ENCODE results near the gene SMIM35. TPM values are rescaled to one million over a fixed set of nuclear protein-coding genes. Genes with fewer than 3 reads are reported as not detected.

SMIM35 gene
- total and polyA plus RNA-seq, 4 donors, result 0.06 to 0.17 (median 0.11) TPM

DNA sequence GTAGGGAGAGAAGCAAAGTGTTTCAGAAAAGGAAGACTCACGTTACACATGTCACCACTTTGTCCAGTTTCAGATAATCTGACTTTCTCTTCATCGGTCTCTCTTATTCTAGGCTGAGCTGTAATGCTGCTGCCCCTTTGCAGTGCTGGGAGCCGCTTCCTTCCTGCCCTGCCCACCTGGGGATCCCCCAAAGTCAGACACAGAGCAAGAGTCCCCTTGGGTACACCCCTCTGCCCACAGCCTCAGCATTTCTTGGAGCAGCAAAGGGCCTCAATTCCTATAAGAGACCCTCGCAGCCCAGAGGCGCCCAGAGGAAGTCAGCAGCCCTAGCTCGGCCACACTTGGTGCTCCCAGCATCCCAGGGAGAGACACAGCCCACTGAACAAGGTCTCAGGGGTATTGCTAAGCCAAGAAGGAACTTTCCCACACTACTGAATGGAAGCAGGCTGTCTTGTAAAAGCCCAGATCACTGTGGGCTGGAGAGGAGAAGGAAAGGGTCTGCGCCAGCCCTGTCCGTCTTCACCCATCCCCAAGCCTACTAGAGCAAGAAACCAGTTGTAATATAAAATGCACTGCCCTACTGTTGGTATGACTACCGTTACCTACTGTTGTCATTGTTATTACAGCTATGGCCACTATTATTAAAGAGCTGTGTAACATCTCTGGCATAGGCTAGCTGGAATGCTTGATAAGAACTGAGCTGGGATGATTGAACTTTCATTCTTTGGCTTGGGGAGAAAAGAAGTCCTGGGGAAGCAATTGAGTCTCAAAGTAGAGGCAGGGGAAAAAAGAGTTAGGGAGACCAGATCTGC, 31.2 kb upstream of the SMIM35 start:
- peak overlapping the region in 1 of 2 donors; percentile 12 for H3K9ac ChIP-seq (ENCODE audit: insufficient read depth in 1 of 2, low read length in 2 of 2)
- peaks cover 0 to 2% (median 2%) of the 10 kb centered on the region in 3 donors for H3K27me3 ChIP-seq (ENCODE audit: control insufficient read depth in 3 of 3, insufficient read depth in 3 of 3, low read length in 2 of 3)
- WGBS, 2 donors, result 71% methylated on average over 9 of the region's 9 CpGs
- no peaks in the 10 kb centered on the region for H3K36me3 ChIP-seq (ENCODE audit: control insufficient read depth in 4 of 4, insufficient read depth in 4 of 4, low read length in 4 of 4)
- no peaks in the 10 kb centered on the region for H3K4me1 ChIP-seq (ENCODE audit: control insufficient read depth in 5 of 5, insufficient read depth in 5 of 5, low read length in 5 of 5)
- no peaks in the 10 kb centered on the region for H3K9me3 ChIP-seq (ENCODE audit: control insufficient read depth in 4 of 4, insufficient read depth in 3 of 4, low read length in 3 of 4)
- ATAC-seq (ENCODE audit: insufficient read depth, low FRiP score) (no peak), DNase-seq (peak in 1 of 3 donors; percentile 13)
- TF ChIP-seq, protein P1, sequence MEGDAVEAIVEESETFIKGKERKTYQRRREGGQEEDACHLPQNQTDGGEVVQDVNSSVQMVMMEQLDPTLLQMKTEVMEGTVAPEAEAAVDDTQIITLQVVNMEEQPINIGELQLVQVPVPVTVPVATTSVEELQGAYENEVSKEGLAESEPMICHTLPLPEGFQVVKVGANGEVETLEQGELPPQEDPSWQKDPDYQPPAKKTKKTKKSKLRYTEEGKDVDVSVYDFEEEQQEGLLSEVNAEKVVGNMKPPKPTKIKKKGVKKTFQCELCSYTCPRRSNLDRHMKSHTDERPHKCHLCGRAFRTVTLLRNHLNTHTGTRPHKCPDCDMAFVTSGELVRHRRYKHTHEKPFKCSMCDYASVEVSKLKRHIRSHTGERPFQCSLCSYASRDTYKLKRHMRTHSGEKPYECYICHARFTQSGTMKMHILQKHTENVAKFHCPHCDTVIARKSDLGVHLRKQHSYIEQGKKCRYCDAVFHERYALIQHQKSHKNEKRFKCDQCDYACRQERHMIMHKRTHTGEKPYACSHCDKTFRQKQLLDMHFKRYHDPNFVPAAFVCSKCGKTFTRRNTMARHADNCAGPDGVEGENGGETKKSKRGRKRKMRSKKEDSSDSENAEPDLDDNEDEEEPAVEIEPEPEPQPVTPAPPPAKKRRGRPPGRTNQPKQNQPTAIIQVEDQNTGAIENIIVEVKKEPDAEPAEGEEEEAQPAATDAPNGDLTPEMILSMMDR (IDR thresholded peaks at IDR 0.05; ENCODE audit: control extremely low read depth, extremely low read depth), result no peak
- no peak overlapping the region for H3K4me3 ChIP-seq
- peak overlapping the region in 1 of 2 donors; percentile 49 for H3K27ac ChIP-seq (ENCODE audit: low read depth in 1 of 2, low read length in 1 of 2)

DNA sequence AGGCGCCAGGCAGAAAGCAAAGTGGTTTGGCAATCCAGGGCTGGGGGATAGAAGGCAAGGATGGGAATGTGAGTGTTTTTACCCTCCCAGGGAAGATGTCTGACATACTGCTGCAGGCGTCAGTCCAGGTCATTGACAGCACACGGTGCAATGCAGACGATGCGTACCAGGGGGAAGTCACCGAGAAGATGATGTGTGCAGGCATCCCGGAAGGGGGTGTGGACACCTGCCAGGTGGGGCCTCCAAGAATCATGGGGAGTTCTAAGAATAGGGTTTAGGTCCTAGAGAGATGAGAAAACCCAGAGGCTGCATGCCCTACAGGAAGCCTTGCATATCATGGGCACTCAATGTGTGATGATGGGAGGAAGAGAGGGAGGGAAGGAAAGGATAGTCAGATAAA, 28.3 kb upstream of the SMIM35 start:
- ATAC-seq (ENCODE audit: insufficient read depth, low FRiP score), result no peak
- Histone ChIP-seq H3K9me3 (ENCODE audit: control insufficient read depth in 4 of 4, insufficient read depth in 3 of 4, low read length in 3 of 4) (no peaks in the 10 kb centered on the region), H3K27ac (ENCODE audit: low read depth in 1 of 2, low read length in 1 of 2) (no peak overlapping the region), H3K36me3 (ENCODE audit: control insufficient read depth in 4 of 4, insufficient read depth in 4 of 4, low read length in 4 of 4) (no peaks in the 10 kb centered on the region), H3K27me3 (ENCODE audit: control insufficient read depth in 3 of 3, insufficient read depth in 3 of 3, low read length in 2 of 3) (peaks cover 0 to 2% (median 0%) of the 10 kb centered on the region in 3 donors), H3K4me3 (no peak overlapping the region), H3K9ac (ENCODE audit: insufficient read depth in 1 of 2, low read length in 2 of 2) (no peak overlapping the region), H3K4me1 (ENCODE audit: control insufficient read depth in 5 of 5, insufficient read depth in 5 of 5, low read length in 5 of 5) (no peaks in the 10 kb centered on the region)
- TF ChIP-seq, protein P1 (IDR thresholded peaks at IDR 0.05; ENCODE audit: control extremely low read depth, extremely low read depth), result no peak
- 92% methylated on average over 7 of the region's 7 CpGs for WGBS, 2 donors
- no peak for DNase-seq

DNA sequence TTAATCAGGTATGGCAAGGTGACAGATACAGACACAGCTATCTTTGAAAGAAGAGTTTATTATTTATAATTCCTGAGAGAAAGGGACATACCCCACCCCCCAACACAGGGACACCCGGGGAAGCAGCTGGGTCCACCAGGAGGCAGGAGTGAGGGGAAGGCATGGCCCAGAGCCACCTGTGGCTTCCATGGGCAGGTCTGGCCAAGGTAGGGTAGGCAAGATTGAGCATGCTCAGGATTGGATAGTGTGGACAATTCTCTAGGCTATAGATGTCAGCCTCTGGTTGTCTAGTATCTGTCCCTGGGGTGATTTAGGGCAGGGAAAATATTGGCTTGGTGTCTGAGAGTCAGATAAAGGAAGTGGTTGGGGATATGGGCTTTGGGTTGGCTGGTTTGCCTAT, 27.5 kb upstream of the SMIM35 start:
- ATAC-seq (ENCODE audit: insufficient read depth, low FRiP score), result no peak
- 79 to 94% methylated on average over 1 of the region's 1 CpG for WGBS, 2 donors

More for the DNA sequence above, 27.5 kb upstream of the SMIM35 start:
- H3K9me3 ChIP-seq (ENCODE audit: control insufficient read depth in 4 of 4, insufficient read depth in 3 of 4, low read length in 3 of 4), result no peaks in the 10 kb centered on the region
- H3K9ac ChIP-seq (ENCODE audit: insufficient read depth in 1 of 2, low read length in 2 of 2), result no peak overlapping the region
- TF ChIP-seq, protein P1 (IDR thresholded peaks at IDR 0.05; ENCODE audit: control extremely low read depth, extremely low read depth), result no peak
- no peaks in the 10 kb centered on the region for H3K4me1 ChIP-seq (ENCODE audit: control insufficient read depth in 5 of 5, insufficient read depth in 5 of 5, low read length in 5 of 5)
- peaks cover 0 to 2% (median 0%) of the 10 kb centered on the region in 3 donors for H3K27me3 ChIP-seq (ENCODE audit: control insufficient read depth in 3 of 3, insufficient read depth in 3 of 3, low read length in 2 of 3)
- no peak overlapping the region for H3K27ac ChIP-seq (ENCODE audit: low read depth in 1 of 2, low read length in 1 of 2)
- H3K4me3 ChIP-seq, result no peak overlapping the region
- DNase-seq, result no peak
- H3K36me3 ChIP-seq (ENCODE audit: control insufficient read depth in 4 of 4, insufficient read depth in 4 of 4, low read length in 4 of 4), result no peaks in the 10 kb centered on the region

Data from lung (tissue), 12 donors.